ENCODE data around the gene GRID1.

DNA sequence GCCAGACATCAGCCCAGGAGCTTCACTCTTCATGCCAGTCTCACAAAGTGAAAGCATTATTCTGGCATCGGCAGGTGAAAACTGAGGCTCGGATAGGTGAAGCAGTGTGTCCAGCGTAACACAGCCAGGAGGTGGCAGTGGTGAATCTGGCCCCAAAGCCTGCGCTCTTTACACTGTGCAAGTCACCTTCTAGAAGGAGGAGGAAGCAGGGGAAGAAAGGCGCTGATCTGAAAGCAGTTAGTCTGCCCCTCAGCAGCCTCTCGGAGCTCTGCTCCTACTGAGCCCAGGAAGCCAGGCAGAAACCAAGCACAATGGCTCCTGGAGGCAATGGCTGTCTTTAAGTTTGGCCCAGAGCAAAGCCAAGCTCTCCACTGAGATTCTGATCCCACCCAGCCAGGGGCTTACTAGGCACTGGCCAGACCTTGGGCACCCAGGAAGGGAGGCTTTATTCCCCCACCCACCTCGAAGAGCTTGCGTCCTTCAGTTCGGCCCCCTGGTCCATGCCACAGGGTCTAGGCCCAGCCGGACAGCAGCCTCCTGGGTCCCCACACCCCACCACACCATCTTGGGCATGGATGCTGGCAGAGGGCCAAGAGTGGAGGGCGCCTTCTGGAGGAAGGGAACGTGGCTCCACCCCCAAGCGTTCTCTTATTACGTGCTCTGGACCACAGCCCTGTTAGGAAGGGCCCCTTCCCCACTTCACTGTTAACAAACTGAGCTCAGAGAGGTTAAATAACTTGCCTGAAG, 104.5 kb downstream of the GRID1 start:
- TF ChIP-seq GATA3 (IDR thresholded peaks at IDR 0.05; ENCODE audit: low read depth, low read length) (no peak), GATA2 (IDR thresholded peaks at IDR 0.05; ENCODE audit: low read depth, low read length) (no peak)

Data from SH-SY5Y (cell line).